ENCODE results near the gene GALNT16. TPM values are rescaled to one million over a fixed set of nuclear protein-coding genes. Genes with fewer than 3 reads are reported as not detected.

The GALNT16 gene
- total RNA-seq, 4 donors from 2014 or later = 8.3 to 11.7 (median 10.7) TPM

- Histone ChIP-seq H3K36me3 (peaks cover 0 to 5% (median 0%) of the 10 kb centered on the region in 3 donors), H3K4me1 (peaks cover 0 to 7% (median 1%) of the 10 kb centered on the region in 4 donors), H3K4me3 (no peak overlapping the region), H3K27ac (no peak overlapping the region), H3K9me3 (no peaks in the 10 kb centered on the region), H3K27me3 (no peaks in the 10 kb centered on the region)
- TF ChIP-seq EP300 (IDR thresholded peaks at IDR 0.05) = no peak
- no peak for TF ChIP-seq POLR2A (IDR thresholded peaks at IDR 0.05)
- TF ChIP-seq, protein P1, sequence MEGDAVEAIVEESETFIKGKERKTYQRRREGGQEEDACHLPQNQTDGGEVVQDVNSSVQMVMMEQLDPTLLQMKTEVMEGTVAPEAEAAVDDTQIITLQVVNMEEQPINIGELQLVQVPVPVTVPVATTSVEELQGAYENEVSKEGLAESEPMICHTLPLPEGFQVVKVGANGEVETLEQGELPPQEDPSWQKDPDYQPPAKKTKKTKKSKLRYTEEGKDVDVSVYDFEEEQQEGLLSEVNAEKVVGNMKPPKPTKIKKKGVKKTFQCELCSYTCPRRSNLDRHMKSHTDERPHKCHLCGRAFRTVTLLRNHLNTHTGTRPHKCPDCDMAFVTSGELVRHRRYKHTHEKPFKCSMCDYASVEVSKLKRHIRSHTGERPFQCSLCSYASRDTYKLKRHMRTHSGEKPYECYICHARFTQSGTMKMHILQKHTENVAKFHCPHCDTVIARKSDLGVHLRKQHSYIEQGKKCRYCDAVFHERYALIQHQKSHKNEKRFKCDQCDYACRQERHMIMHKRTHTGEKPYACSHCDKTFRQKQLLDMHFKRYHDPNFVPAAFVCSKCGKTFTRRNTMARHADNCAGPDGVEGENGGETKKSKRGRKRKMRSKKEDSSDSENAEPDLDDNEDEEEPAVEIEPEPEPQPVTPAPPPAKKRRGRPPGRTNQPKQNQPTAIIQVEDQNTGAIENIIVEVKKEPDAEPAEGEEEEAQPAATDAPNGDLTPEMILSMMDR (IDR thresholded peaks at IDR 0.05) = no peak
- DNase-seq (ENCODE audit: low spot score in 2 of 2) = no peak
- 93 to 95% methylated on average over 4 of the region's 4 CpGs for WGBS, 2 donors
These were observed 106.8 kb downstream of the GALNT16 start for GRCh38 chr14:69366761-69367160.

DNA sequence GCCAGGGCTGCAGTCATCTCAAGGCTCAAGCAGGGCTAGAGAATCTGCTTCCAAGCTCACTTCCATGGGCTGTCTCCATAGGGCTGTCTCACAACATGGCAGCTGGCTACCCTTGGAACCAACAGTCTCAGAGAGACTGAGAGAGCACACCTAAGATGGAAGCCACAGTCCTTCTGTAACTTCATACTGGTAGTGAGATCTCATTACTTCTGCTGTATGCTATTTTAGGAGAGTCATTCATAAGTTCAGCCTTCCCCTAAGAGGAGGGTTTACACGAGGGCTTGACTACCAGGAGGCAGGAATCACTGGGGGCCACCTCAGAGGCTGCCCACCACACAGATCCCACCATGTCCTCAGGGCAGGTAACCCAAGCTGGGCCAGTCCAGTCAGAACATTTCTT, 108.4 kb downstream of the GALNT16 start:
- Histone ChIP-seq H3K4me1 (peaks cover 0 to 7% (median 1%) of the 10 kb centered on the region in 4 donors), H3K36me3 (peaks cover 0 to 14% (median 0%) of the 10 kb centered on the region in 3 donors), H3K9me3 (no peaks in the 10 kb centered on the region), H3K27me3 (no peaks in the 10 kb centered on the region), H3K27ac (no peak overlapping the region), H3K4me3 (no peak overlapping the region)
- no peak for DNase-seq (ENCODE audit: low spot score in 2 of 2)
- WGBS, 2 donors = 63 to 83% methylated on average over 1 of the region's 1 CpG
- TF ChIP-seq EP300 (IDR thresholded peaks at IDR 0.05) (no peak), POLR2A (IDR thresholded peaks at IDR 0.05) (no peak)
- TF ChIP-seq, protein P1 (IDR thresholded peaks at IDR 0.05) = no peak

DNA sequence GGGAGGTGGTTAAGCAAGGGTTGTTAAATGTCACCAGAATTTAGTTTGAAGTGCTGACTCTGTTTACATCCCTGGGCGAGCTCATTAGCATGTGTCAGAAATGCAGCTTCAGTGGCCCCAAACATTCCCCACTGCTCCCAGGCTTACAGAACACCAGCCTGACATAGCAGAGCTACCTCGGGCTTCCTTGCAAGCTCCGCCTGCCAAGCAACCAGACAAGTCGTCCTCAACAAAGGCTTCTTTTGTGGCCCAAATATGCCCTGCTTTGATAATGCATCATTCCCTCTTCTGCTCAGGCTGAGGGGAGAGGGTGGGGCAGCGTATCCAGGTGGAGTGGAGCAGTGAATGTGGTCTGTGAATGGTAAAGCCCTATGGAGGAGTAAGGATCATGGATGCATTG, 110.1 kb downstream of the GALNT16 start:
- Histone ChIP-seq H3K9me3 (no peaks in the 10 kb centered on the region), H3K27me3 (no peaks in the 10 kb centered on the region), H3K4me3 (no peak overlapping the region), H3K4me1 (no peaks in the 10 kb centered on the region), H3K27ac (no peak overlapping the region), H3K36me3 (peaks cover 0 to 22% (median 0%) of the 10 kb centered on the region in 3 donors)
- WGBS, 2 donors = 38 to 53% methylated on average over 5 of the region's 5 CpGs
- TF ChIP-seq POLR2A (IDR thresholded peaks at IDR 0.05) (no peak), EP300 (IDR thresholded peaks at IDR 0.05) (no peak)
- TF ChIP-seq, protein P1 (IDR thresholded peaks at IDR 0.05) = no peak
- no peak for DNase-seq (ENCODE audit: low spot score in 2 of 2)

DNA sequence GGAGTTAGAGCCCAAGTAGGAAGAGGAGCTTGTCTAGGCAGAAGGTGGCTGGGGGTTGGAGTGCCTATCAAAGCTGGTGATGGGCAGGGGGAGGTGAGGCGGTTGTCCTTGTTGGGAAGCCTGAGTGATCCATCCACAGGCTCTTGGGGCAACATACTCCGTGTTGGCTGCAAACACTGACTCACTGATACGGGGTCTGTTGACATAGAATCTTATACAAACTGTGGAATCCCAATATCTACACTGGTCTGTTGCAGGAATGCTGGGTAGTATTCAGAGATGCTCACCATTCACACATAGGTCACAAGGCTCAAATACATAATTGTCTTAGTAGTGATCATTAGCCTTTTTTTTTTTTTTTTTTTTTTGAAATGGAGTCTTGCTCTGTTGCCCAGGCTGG, 112.2 kb downstream of the GALNT16 start:
- WGBS, 2 donors = 92 to 96% methylated on average over 3 of the region's 3 CpGs
- Histone ChIP-seq H3K4me1 (no peaks in the 10 kb centered on the region), H3K27ac (no peak overlapping the region), H3K36me3 (peaks cover 0 to 42% (median 5%) of the 10 kb centered on the region in 3 donors), H3K4me3 (no peak overlapping the region), H3K27me3 (no peaks in the 10 kb centered on the region), H3K9me3 (no peaks in the 10 kb centered on the region)
- DNase-seq (ENCODE audit: low spot score in 2 of 2) = no peak
- TF ChIP-seq, protein P1 (IDR thresholded peaks at IDR 0.05) = no peak
- TF ChIP-seq EP300 (IDR thresholded peaks at IDR 0.05) = no peak
- TF ChIP-seq POLR2A (IDR thresholded peaks at IDR 0.05) = no peak

DNA sequence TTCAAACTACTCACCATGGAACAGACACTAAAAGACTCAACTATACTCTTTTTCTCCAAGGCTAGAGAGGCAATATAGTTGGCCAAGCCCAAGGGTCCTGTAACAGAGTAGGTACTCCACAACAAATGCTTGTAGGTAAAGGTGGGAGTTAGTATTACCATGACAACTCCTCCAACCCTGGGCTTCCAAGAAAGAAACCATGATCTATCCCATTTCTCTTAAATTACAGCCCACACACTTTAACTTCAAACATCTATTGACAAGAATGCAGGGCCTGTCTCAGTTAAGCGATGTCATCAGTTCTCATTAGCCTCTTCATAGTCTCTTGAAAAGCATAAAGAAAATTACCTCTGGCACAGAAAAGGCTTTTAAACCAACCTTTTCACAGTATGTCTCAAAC, 113.1 kb downstream of the GALNT16 start:
- DNase-seq (ENCODE audit: low spot score in 2 of 2) = no peak
- Histone ChIP-seq H3K9me3 (no peaks in the 10 kb centered on the region), H3K36me3 (peaks cover 0 to 42% (median 5%) of the 10 kb centered on the region in 3 donors)

More for the DNA sequence above, 113.1 kb downstream of the GALNT16 start:
- Histone ChIP-seq H3K4me3 (no peak overlapping the region), H3K27ac (no peak overlapping the region), H3K4me1 (no peaks in the 10 kb centered on the region), H3K27me3 (no peaks in the 10 kb centered on the region)
- TF ChIP-seq EP300 (IDR thresholded peaks at IDR 0.05) = no peak
- TF ChIP-seq, protein P1 (IDR thresholded peaks at IDR 0.05) = no peak
- no peak for TF ChIP-seq POLR2A (IDR thresholded peaks at IDR 0.05)
- WGBS, 2 donors = 3 to 94% methylated on average over 1 of the region's 1 CpG

Data from tibial nerve (tissue), 4 donors.